GM12892 (cell line): ENCODE results near the gene APOBEC3A.
"Not testable (repeated sequence)": the region's sequence is repeated elsewhere in the genome, so short reads cannot be mapped to it uniquely, and the experiment has no call there.

Source experiments
- POLR2A ChIP-seq: IDR thresholded peaks from 2 replicates; pipeline ENCODE4 v1.6.1; 2011; ENCODE audit warnings: low read depth, low read length, control low read depth
- POLR2AphosphoS5 ChIP-seq: IDR thresholded peaks from 2 replicates; pipeline ENCODE4 v1.6.1; 2011; ENCODE audit warnings: low read depth, low read length, control low read depth
- TAF1 ChIP-seq: IDR thresholded peaks from 2 replicates; pipeline ENCODE4 v1.6.1; 2011; ENCODE audit warnings: low read depth, mild to moderate bottlenecking, control low read depth, low read length, borderline replicate concordance

- not testable (repeated sequence) for TF ChIP-seq TAF1, POLR2A, POLR2AphosphoS5
Measured at GRCh38 chr22:38963291-38963738, 5.9 kb downstream of the APOBEC3A start.
